ENCODE results near the gene EFNA1.

DNA sequence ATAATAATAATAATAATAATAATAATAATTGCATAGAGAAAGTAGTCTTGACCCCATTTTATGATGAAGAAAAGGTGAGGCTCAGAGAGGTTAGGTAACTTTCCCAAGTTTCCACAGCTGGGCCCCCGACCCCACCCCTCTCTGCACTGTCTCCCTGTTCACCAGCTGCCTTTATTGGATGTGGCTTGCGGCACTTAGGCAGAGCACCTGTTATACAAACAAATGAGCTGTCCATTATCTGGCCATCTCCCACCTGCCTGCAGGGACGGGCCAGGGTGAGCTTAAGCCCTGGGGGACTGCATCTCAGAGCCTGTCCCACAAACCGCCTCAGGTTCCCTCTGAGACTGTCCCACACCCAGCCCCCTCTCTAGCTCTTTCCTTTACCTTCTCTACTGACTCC is 10.1 kb upstream of the EFNA1 start:
- TF ChIP-seq, protein P1, sequence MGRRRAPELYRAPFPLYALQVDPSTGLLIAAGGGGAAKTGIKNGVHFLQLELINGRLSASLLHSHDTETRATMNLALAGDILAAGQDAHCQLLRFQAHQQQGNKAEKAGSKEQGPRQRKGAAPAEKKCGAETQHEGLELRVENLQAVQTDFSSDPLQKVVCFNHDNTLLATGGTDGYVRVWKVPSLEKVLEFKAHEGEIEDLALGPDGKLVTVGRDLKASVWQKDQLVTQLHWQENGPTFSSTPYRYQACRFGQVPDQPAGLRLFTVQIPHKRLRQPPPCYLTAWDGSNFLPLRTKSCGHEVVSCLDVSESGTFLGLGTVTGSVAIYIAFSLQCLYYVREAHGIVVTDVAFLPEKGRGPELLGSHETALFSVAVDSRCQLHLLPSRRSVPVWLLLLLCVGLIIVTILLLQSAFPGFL (CRISPR knock-in tag; IDR thresholded peaks at IDR 0.05; ENCODE audit: borderline replicate concordance), result no peak
- TF ChIP-seq, protein P2, sequence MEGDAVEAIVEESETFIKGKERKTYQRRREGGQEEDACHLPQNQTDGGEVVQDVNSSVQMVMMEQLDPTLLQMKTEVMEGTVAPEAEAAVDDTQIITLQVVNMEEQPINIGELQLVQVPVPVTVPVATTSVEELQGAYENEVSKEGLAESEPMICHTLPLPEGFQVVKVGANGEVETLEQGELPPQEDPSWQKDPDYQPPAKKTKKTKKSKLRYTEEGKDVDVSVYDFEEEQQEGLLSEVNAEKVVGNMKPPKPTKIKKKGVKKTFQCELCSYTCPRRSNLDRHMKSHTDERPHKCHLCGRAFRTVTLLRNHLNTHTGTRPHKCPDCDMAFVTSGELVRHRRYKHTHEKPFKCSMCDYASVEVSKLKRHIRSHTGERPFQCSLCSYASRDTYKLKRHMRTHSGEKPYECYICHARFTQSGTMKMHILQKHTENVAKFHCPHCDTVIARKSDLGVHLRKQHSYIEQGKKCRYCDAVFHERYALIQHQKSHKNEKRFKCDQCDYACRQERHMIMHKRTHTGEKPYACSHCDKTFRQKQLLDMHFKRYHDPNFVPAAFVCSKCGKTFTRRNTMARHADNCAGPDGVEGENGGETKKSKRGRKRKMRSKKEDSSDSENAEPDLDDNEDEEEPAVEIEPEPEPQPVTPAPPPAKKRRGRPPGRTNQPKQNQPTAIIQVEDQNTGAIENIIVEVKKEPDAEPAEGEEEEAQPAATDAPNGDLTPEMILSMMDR (IDR thresholded peaks at IDR 0.05), result no peak
- TF ChIP-seq NR1H2 (CRISPR knock-in tag; IDR thresholded peaks at IDR 0.05), result no peak
- TF ChIP-seq ESRRA (CRISPR knock-in tag; IDR thresholded peaks at IDR 0.05; ENCODE audit: borderline replicate concordance), result no peak
- no peak for TF ChIP-seq TCF7 (CRISPR knock-in tag; IDR thresholded peaks at IDR 0.05; ENCODE audit: low read depth)
- TF ChIP-seq, protein P3, sequence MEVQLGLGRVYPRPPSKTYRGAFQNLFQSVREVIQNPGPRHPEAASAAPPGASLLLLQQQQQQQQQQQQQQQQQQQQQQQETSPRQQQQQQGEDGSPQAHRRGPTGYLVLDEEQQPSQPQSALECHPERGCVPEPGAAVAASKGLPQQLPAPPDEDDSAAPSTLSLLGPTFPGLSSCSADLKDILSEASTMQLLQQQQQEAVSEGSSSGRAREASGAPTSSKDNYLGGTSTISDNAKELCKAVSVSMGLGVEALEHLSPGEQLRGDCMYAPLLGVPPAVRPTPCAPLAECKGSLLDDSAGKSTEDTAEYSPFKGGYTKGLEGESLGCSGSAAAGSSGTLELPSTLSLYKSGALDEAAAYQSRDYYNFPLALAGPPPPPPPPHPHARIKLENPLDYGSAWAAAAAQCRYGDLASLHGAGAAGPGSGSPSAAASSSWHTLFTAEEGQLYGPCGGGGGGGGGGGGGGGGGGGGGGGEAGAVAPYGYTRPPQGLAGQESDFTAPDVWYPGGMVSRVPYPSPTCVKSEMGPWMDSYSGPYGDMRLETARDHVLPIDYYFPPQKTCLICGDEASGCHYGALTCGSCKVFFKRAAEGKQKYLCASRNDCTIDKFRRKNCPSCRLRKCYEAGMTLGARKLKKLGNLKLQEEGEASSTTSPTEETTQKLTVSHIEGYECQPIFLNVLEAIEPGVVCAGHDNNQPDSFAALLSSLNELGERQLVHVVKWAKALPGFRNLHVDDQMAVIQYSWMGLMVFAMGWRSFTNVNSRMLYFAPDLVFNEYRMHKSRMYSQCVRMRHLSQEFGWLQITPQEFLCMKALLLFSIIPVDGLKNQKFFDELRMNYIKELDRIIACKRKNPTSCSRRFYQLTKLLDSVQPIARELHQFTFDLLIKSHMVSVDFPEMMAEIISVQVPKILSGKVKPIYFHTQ (CRISPR knock-in tag; IDR thresholded peaks at IDR 0.05), result no peak
- TF ChIP-seq, protein P4, sequence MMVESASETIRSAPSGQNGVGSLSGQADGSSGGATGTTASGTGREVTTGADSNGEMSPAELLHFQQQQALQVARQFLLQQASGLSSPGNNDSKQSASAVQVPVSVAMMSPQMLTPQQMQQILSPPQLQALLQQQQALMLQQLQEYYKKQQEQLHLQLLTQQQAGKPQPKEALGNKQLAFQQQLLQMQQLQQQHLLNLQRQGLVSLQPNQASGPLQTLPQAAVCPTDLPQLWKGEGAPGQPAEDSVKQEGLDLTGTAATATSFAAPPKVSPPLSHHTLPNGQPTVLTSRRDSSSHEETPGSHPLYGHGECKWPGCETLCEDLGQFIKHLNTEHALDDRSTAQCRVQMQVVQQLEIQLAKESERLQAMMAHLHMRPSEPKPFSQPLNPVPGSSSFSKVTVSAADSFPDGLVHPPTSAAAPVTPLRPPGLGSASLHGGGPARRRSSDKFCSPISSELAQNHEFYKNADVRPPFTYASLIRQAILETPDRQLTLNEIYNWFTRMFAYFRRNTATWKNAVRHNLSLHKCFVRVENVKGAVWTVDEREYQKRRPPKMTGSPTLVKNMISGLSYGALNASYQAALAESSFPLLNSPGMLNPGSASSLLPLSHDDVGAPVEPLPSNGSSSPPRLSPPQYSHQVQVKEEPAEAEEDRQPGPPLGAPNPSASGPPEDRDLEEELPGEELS (CRISPR knock-in tag; IDR thresholded peaks at IDR 0.05), result no peak
- no peak for TF ChIP-seq IRF2 (CRISPR knock-in tag; IDR thresholded peaks at IDR 0.05; ENCODE audit: borderline replicate concordance, low read depth)
- TF ChIP-seq, protein P5, sequence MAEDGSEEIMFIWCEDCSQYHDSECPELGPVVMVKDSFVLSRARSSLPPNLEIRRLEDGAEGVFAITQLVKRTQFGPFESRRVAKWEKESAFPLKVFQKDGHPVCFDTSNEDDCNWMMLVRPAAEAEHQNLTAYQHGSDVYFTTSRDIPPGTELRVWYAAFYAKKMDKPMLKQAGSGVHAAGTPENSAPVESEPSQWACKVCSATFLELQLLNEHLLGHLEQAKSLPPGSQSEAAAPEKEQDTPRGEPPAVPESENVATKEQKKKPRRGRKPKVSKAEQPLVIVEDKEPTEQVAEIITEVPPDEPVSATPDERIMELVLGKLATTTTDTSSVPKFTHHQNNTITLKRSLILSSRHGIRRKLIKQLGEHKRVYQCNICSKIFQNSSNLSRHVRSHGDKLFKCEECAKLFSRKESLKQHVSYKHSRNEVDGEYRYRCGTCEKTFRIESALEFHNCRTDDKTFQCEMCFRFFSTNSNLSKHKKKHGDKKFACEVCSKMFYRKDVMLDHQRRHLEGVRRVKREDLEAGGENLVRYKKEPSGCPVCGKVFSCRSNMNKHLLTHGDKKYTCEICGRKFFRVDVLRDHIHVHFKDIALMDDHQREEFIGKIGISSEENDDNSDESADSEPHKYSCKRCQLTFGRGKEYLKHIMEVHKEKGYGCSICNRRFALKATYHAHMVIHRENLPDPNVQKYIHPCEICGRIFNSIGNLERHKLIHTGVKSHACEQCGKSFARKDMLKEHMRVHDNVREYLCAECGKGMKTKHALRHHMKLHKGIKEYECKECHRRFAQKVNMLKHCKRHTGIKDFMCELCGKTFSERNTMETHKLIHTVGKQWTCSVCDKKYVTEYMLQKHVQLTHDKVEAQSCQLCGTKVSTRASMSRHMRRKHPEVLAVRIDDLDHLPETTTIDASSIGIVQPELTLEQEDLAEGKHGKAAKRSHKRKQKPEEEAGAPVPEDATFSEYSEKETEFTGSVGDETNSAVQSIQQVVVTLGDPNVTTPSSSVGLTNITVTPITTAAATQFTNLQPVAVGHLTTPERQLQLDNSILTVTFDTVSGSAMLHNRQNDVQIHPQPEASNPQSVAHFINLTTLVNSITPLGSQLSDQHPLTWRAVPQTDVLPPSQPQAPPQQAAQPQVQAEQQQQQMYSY (CRISPR knock-in tag; IDR thresholded peaks at IDR 0.05), result no peak
- TF ChIP-seq, protein P6, sequence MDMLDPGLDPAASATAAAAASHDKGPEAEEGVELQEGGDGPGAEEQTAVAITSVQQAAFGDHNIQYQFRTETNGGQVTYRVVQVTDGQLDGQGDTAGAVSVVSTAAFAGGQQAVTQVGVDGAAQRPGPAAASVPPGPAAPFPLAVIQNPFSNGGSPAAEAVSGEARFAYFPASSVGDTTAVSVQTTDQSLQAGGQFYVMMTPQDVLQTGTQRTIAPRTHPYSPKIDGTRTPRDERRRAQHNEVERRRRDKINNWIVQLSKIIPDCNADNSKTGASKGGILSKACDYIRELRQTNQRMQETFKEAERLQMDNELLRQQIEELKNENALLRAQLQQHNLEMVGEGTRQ (CRISPR knock-in tag; IDR thresholded peaks at IDR 0.05), result no peak
- no peak for TF ChIP-seq FOXP1 (CRISPR knock-in tag; IDR thresholded peaks at IDR 0.05; ENCODE audit: borderline replicate concordance)
- no peak for TF ChIP-seq SP1 (CRISPR knock-in tag; conservative IDR thresholded peaks at IDR 0.05)
- TF ChIP-seq JUN (CRISPR knock-in tag; IDR thresholded peaks at IDR 0.05), result no peak

Measured in WTC11 (cell line).